Type B pancreatic cell (in vitro differentiated cells): ENCODE measurements around the gene ASNS. TPM values are rescaled to one million over a fixed set of nuclear protein-coding genes. Genes with fewer than 3 reads are reported as not detected.

ENCODE experiments used
- DNase-seq: peaks from one replicate; pipeline ENCODE4 v3.0.0; 2021; ENCODE audit warnings: mixed read lengths; ENCODE audit not compliant: unreplicated experiment; ENCODE audit errors: extremely low spot score
- H3K27ac Mint-ChIP-seq: 2 replicates; pipeline ENCODE4 v1.8.0; 2021; ENCODE audit warnings: mild to moderate bottlenecking, mixed read lengths
- H3K27me3 Mint-ChIP-seq: 2 replicates; pipeline ENCODE4 v1.8.0; 2021; ENCODE audit warnings: mixed read lengths
- H3K36me3 Mint-ChIP-seq: 2 replicates; pipeline ENCODE4 v1.8.0; 2021; ENCODE audit warnings: mixed read lengths
- H3K4me1 Mint-ChIP-seq: one replicate; pipeline ENCODE4 v1.8.0; 2021; ENCODE audit warnings: mixed read lengths; ENCODE audit not compliant: unreplicated experiment
- H3K4me3 Mint-ChIP-seq: 2 replicates; pipeline ENCODE4 v1.8.0; 2021; ENCODE audit warnings: mild to moderate bottlenecking, mixed read lengths
- H3K9me3 Mint-ChIP-seq: 2 replicates; pipeline ENCODE4 v1.8.0; 2021; ENCODE audit warnings: mixed read lengths
- total RNA-seq: library from RNA; stranded (reverse); gene quantifications from 2 replicates; pipeline ENCODE4 v1.2.1, GENCODE V29; 2021; ENCODE audit warnings: low replicate concordance
- TF ChIP-seq, protein P1 (sequence below): fragments of 200-600 bp; sonication (generic); conservative IDR thresholded peaks from 2 replicates; pipeline ENCODE4 v1.5.0; 2021; ENCODE audit warnings: antibody characterized with exemption, mild to moderate bottlenecking

Gene ASNS
- total RNA-seq, 1 donor from 2014 or later, result 48.0 TPM

DNA sequence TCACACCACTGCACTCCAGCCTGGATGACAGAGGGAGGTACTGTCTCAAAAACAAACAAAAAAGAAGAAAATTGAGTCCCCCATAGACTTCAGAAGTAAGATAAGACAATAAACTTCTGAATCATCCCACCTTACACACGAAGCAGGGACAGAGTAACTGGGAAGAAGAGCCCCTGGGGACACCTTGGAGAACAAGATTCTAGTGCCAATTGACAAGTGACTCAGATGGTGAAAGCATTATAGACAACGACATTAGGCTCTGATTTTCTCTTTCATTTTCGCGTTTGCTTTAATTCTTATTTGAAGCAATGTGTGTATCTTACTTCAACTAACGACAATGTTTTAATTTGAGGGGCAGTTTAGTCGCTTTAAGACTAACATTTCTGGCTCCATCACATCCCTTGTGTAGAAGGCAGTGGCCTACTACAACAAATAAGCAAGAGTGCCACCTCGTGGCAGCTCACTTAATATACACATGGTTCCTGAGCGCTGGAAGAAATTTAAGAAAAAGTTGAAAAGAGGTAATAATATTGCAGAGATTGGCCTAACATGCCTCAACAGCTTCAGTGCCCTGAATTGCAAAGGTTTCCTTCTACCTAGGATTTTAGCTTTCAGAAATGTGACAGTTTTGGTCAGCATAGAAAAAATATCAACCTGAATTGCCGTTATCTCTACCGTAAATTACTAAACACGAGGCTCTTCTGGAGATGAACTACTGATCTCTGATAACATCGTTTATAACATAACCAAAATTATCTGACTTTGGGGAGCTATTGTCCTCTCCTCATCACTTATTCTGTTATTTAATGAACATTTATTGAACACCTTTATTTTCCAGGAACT lies 36.7 kb downstream of the ASNS start:
- Mint-ChIP-seq H3K27me3 (peaks cover 29% of the 10 kb centered on the region), H3K4me3 (no peak overlapping the region), H3K36me3 (no peaks in the 10 kb centered on the region), H3K27ac (no peak overlapping the region), H3K9me3 (no peaks in the 10 kb centered on the region), H3K4me1 (no peaks in the 10 kb centered on the region)
- TF ChIP-seq, protein P1, sequence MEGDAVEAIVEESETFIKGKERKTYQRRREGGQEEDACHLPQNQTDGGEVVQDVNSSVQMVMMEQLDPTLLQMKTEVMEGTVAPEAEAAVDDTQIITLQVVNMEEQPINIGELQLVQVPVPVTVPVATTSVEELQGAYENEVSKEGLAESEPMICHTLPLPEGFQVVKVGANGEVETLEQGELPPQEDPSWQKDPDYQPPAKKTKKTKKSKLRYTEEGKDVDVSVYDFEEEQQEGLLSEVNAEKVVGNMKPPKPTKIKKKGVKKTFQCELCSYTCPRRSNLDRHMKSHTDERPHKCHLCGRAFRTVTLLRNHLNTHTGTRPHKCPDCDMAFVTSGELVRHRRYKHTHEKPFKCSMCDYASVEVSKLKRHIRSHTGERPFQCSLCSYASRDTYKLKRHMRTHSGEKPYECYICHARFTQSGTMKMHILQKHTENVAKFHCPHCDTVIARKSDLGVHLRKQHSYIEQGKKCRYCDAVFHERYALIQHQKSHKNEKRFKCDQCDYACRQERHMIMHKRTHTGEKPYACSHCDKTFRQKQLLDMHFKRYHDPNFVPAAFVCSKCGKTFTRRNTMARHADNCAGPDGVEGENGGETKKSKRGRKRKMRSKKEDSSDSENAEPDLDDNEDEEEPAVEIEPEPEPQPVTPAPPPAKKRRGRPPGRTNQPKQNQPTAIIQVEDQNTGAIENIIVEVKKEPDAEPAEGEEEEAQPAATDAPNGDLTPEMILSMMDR, result peak; percentile 88
- peak; percentile 74 for DNase-seq

DNA sequence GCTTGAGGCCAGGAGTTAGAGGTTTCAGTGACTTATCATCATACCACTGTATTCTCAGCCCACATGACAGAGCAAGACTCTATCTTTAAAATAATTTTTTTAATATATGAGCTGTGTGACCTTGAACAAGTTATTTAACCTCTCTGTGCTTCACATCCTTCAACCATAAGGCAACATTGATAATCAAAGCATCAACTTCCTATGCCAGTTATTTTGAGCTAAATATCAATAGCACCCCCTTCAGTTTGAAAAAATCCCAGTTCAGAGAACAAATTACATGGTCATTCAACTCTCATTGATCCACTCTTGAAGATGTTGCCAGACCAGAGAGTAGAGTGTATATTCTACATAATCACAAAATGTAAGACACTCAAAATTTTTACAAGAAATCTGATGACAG lies 53.0 kb downstream of the ASNS start:
- Mint-ChIP-seq H3K9me3 (no peaks in the 10 kb centered on the region), H3K27ac (no peak overlapping the region), H3K27me3 (peaks cover 3% of the 10 kb centered on the region), H3K4me3 (no peak overlapping the region), H3K4me1 (no peaks in the 10 kb centered on the region), H3K36me3 (no peaks in the 10 kb centered on the region)
- no peak for DNase-seq
- TF ChIP-seq, protein P1, result peak; percentile 36

DNA sequence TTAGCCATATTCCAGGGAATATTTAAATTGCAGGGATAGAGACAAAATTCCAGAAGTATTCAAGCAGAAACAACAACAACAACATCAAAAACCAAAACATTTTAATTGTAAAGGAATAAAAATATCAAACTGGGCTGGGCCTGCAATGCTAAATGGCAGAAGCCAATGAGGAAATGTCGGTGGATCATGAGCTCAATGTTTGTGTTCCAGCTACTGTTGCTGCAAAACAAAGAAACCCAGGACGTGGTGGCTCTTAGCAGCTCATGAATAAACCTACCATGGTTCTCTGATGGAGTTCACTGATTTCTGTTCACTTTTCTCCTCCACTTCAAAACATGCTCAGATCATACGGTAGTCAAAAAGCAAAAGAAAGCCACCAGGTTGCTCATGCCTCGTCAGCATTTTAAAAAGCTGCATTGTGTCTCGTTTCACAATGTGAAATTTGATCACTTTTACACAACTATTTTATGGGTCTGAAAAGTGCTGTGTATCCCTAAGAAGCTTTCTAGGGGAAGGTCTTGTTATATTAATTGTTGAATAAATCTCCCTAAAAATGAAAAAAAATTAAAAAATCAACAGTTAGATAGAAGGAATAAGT lies 54.0 kb downstream of the ASNS start:
- H3K4me3 Mint-ChIP-seq, result no peak overlapping the region
- H3K4me1 Mint-ChIP-seq, result no peaks in the 10 kb centered on the region
- no peaks in the 10 kb centered on the region for H3K9me3 Mint-ChIP-seq
- H3K27ac Mint-ChIP-seq, result no peak overlapping the region
- H3K36me3 Mint-ChIP-seq, result no peaks in the 10 kb centered on the region
- TF ChIP-seq, protein P1, result no peak
- peaks cover 3% of the 10 kb centered on the region for H3K27me3 Mint-ChIP-seq
- no peak for DNase-seq

Other genes with a start within 250 kb of the ASNS start
- 12.8 and 18.9 TPM in 2 replicates for gene TAC1, start 140.3 kb downstream of the ASNS start, total RNA-seq
- gene OCM2, start 117.8 kb upstream of the ASNS start, total RNA-seq, result not detected in 2 replicates
- gene LMTK2, start 234.5 kb upstream of the ASNS start, total RNA-seq, result 20.6 and 21.9 TPM in 2 replicates